Activated naive CD4-positive, alpha-beta T cell treated with anti-CD3 and anti-CD28 coated beads, Interleukin-2, amount 10 ng/mL, durations not matched to agents 7 days and 5 days (primary cell): ENCODE data around the gene KLHDC7A.

ENCODE experiments used
- CTCF ChIA-PET: fragments of 350-600 bp; sonication (Branson Sonifier 250); formaldehyde crosslinking; loops from one replicate; lab custom pipeline; 2021; ENCODE audit warnings: antibody characterized with exemption; lab: Charles Lee
- DNase-seq: peaks from one replicate; pipeline ENCODE4 v3.0.0-alpha.2; 2020
- H3K27ac Mint-ChIP-seq: one replicate; pipeline ENCODE4 v1.8.0; 2021; ENCODE audit warnings: mild to moderate bottlenecking, moderate library complexity, mixed read lengths
- H3K27me3 Mint-ChIP-seq: one replicate; pipeline ENCODE4 v1.8.0; 2021; ENCODE audit warnings: mild to moderate bottlenecking, mixed read lengths
- H3K36me3 Mint-ChIP-seq: one replicate; pipeline ENCODE4 v1.8.0; 2021; ENCODE audit warnings: mixed read lengths
- H3K4me1 Mint-ChIP-seq: one replicate; pipeline ENCODE4 v1.8.0; 2021; ENCODE audit warnings: mixed read lengths
- H3K4me3 Mint-ChIP-seq: one replicate; pipeline ENCODE4 v1.8.0; 2021; ENCODE audit warnings: mild to moderate bottlenecking, moderate library complexity, mixed read lengths
- H3K9me3 Mint-ChIP-seq: one replicate; pipeline ENCODE4 v1.8.0; 2021; ENCODE audit warnings: mixed read lengths

The KLHDC7A gene

GRCh38 chr1:18484276-18484675 lies 3.5 kb downstream of the KLHDC7A start:
- Mint-ChIP-seq H3K27ac (no peak overlapping the region), H3K4me3 (no peak overlapping the region), H3K9me3 (no peaks in the 10 kb centered on the region), H3K4me1 (peaks cover 10% of the 10 kb centered on the region), H3K27me3 (peaks cover 8% of the 10 kb centered on the region), H3K36me3 (no peaks in the 10 kb centered on the region)
- no peak for DNase-seq
- CTCF ChIA-PET: no interaction called here

GRCh38 chr1:18484721-18485120 lies 4.0 kb downstream of the KLHDC7A start:
- H3K36me3 Mint-ChIP-seq: no peaks in the 10 kb centered on the region
- DNase-seq: no peak
- peaks cover 5% of the 10 kb centered on the region for H3K4me1 Mint-ChIP-seq
- peaks cover 7% of the 10 kb centered on the region for H3K27me3 Mint-ChIP-seq
- H3K27ac Mint-ChIP-seq: no peak overlapping the region
- CTCF ChIA-PET: no interaction called here
- no peaks in the 10 kb centered on the region for H3K9me3 Mint-ChIP-seq
- H3K4me3 Mint-ChIP-seq: no peak overlapping the region

- no peaks in the 10 kb centered on the region for H3K9me3 Mint-ChIP-seq
- DNase-seq: no peak
- H3K4me1 Mint-ChIP-seq: peaks cover 2% of the 10 kb centered on the region
- no peak overlapping the region for H3K27ac Mint-ChIP-seq
- H3K27me3 Mint-ChIP-seq: peaks cover 7% of the 10 kb centered on the region
- no peaks in the 10 kb centered on the region for H3K36me3 Mint-ChIP-seq
- no peak overlapping the region for H3K4me3 Mint-ChIP-seq
- CTCF ChIA-PET: no interaction called here
Measured at GRCh38 chr1:18485227-18485626, 4.5 kb downstream of the KLHDC7A start.

- Mint-ChIP-seq H3K36me3 (no peaks in the 10 kb centered on the region), H3K4me3 (no peak overlapping the region), H3K27ac (no peak overlapping the region), H3K4me1 (peaks cover 3% of the 10 kb centered on the region), H3K27me3 (peaks cover 7% of the 10 kb centered on the region), H3K9me3 (no peaks in the 10 kb centered on the region)
- DNase-seq: no peak
- CTCF ChIA-PET: no interaction called here
Measured at GRCh38 chr1:18486195-18486594, 5.5 kb downstream of the KLHDC7A start.

- H3K27me3 Mint-ChIP-seq: peaks cover 6% of the 10 kb centered on the region
- peaks cover 5% of the 10 kb centered on the region for H3K4me1 Mint-ChIP-seq
- no peak overlapping the region for H3K4me3 Mint-ChIP-seq
- DNase-seq: no peak
- CTCF ChIA-PET: no interaction called here
- no peaks in the 10 kb centered on the region for H3K9me3 Mint-ChIP-seq
- no peak overlapping the region for H3K27ac Mint-ChIP-seq
- H3K36me3 Mint-ChIP-seq: no peaks in the 10 kb centered on the region
Measured at GRCh38 chr1:18489417-18490143, 8.8 kb downstream of the KLHDC7A start.

- H3K4me1 Mint-ChIP-seq: peaks cover 5% of the 10 kb centered on the region
- no peak overlapping the region for H3K4me3 Mint-ChIP-seq
- CTCF ChIA-PET: no interaction called here
- H3K27me3 Mint-ChIP-seq: no peaks in the 10 kb centered on the region
- H3K9me3 Mint-ChIP-seq: no peaks in the 10 kb centered on the region
- H3K27ac Mint-ChIP-seq: no peak overlapping the region
- H3K36me3 Mint-ChIP-seq: no peaks in the 10 kb centered on the region
- DNase-seq: no peak
Measured at GRCh38 chr1:18491168-18491567, 10.4 kb downstream of the KLHDC7A start.

GRCh38 chr1:18494304-18494703 lies 13.6 kb downstream of the KLHDC7A start:
- peaks cover 4% of the 10 kb centered on the region for H3K27me3 Mint-ChIP-seq
- CTCF ChIA-PET: no interaction called here
- H3K36me3 Mint-ChIP-seq: no peaks in the 10 kb centered on the region
- no peak for DNase-seq
- H3K9me3 Mint-ChIP-seq: no peaks in the 10 kb centered on the region
- no peak overlapping the region for H3K4me3 Mint-ChIP-seq
- peaks cover 5% of the 10 kb centered on the region for H3K4me1 Mint-ChIP-seq
- H3K27ac Mint-ChIP-seq: no peak overlapping the region

- peaks cover 11% of the 10 kb centered on the region for H3K27me3 Mint-ChIP-seq
- H3K9me3 Mint-ChIP-seq: no peaks in the 10 kb centered on the region
- no peak overlapping the region for H3K4me3 Mint-ChIP-seq
- peaks cover 5% of the 10 kb centered on the region for H3K4me1 Mint-ChIP-seq
- H3K36me3 Mint-ChIP-seq: no peaks in the 10 kb centered on the region
- CTCF ChIA-PET: no interaction called here
- DNase-seq: no peak
- H3K27ac Mint-ChIP-seq: no peak overlapping the region
Measured at GRCh38 chr1:18495635-18496034, 14.9 kb downstream of the KLHDC7A start.

GRCh38 chr1:18496056-18496455 lies 15.3 kb downstream of the KLHDC7A start:
- H3K27me3 Mint-ChIP-seq: peaks cover 11% of the 10 kb centered on the region

GRCh38 chr1:18496497-18497235 lies 15.9 kb downstream of the KLHDC7A start:
- H3K4me1 Mint-ChIP-seq: no peaks in the 10 kb centered on the region
- no peak for DNase-seq
- CTCF ChIA-PET: no interaction called here
- no peak overlapping the region for H3K4me3 Mint-ChIP-seq
- H3K27ac Mint-ChIP-seq: no peak overlapping the region
- H3K9me3 Mint-ChIP-seq: no peaks in the 10 kb centered on the region
- no peaks in the 10 kb centered on the region for H3K36me3 Mint-ChIP-seq
- H3K27me3 Mint-ChIP-seq: peaks cover 11% of the 10 kb centered on the region

More at GRCh38 chr1:18496056-18496455, 15.3 kb downstream of the KLHDC7A start:
- H3K36me3 Mint-ChIP-seq: no peaks in the 10 kb centered on the region
- H3K4me3 Mint-ChIP-seq: no peak overlapping the region
- H3K9me3 Mint-ChIP-seq: no peaks in the 10 kb centered on the region
- CTCF ChIA-PET: no interaction called here
- no peak for DNase-seq
- H3K4me1 Mint-ChIP-seq: peaks cover 3% of the 10 kb centered on the region
- no peak overlapping the region for H3K27ac Mint-ChIP-seq

GRCh38 chr1:18501833-18502232 lies 21.1 kb downstream of the KLHDC7A start:
- no peaks in the 10 kb centered on the region for H3K36me3 Mint-ChIP-seq
- H3K4me3 Mint-ChIP-seq: no peak overlapping the region
- H3K4me1 Mint-ChIP-seq: no peaks in the 10 kb centered on the region

GRCh38 chr1:18504609-18505008 lies 23.9 kb downstream of the KLHDC7A start:
- CTCF ChIA-PET: no interaction called here
- H3K9me3 Mint-ChIP-seq: no peaks in the 10 kb centered on the region
- no peaks in the 10 kb centered on the region for H3K36me3 Mint-ChIP-seq
- H3K27me3 Mint-ChIP-seq: peaks cover 5% of the 10 kb centered on the region
- no peaks in the 10 kb centered on the region for H3K4me1 Mint-ChIP-seq
- H3K4me3 Mint-ChIP-seq: no peak overlapping the region
- no peak for DNase-seq
- H3K27ac Mint-ChIP-seq: no peak overlapping the region

More at GRCh38 chr1:18501833-18502232, 21.1 kb downstream of the KLHDC7A start:
- CTCF ChIA-PET: no interaction called here
- Mint-ChIP-seq H3K9me3 (no peaks in the 10 kb centered on the region), H3K27ac (no peak overlapping the region), H3K27me3 (peaks cover 11% of the 10 kb centered on the region)
- no peak for DNase-seq

- no peak for DNase-seq
- H3K9me3 Mint-ChIP-seq: no peaks in the 10 kb centered on the region
- no peak overlapping the region for H3K4me3 Mint-ChIP-seq
- no peak overlapping the region for H3K27ac Mint-ChIP-seq
- no peaks in the 10 kb centered on the region for H3K27me3 Mint-ChIP-seq
- CTCF ChIA-PET: no interaction called here
- H3K36me3 Mint-ChIP-seq: no peaks in the 10 kb centered on the region
- no peaks in the 10 kb centered on the region for H3K4me1 Mint-ChIP-seq
Measured at GRCh38 chr1:18505666-18506065, 24.9 kb downstream of the KLHDC7A start.

GRCh38 chr1:18508084-18508483 lies 27.4 kb downstream of the KLHDC7A start:
- peaks cover 3% of the 10 kb centered on the region for H3K9me3 Mint-ChIP-seq
- no peak overlapping the region for H3K4me3 Mint-ChIP-seq
- H3K4me1 Mint-ChIP-seq: no peaks in the 10 kb centered on the region
- DNase-seq: no peak
- CTCF ChIA-PET: no interaction called here
- no peaks in the 10 kb centered on the region for H3K27me3 Mint-ChIP-seq
- no peak overlapping the region for H3K27ac Mint-ChIP-seq
- H3K36me3 Mint-ChIP-seq: no peaks in the 10 kb centered on the region
